Measurements from ENCODE around the gene GRK5.

- TF ChIP-seq CTCF (IDR thresholded peaks at IDR 0.05) (no peak), TEAD4 (CRISPR knock-in tag; IDR thresholded peaks at IDR 0.05) (no peak)
- TF ChIP-seq, protein P1, sequence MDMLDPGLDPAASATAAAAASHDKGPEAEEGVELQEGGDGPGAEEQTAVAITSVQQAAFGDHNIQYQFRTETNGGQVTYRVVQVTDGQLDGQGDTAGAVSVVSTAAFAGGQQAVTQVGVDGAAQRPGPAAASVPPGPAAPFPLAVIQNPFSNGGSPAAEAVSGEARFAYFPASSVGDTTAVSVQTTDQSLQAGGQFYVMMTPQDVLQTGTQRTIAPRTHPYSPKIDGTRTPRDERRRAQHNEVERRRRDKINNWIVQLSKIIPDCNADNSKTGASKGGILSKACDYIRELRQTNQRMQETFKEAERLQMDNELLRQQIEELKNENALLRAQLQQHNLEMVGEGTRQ (CRISPR knock-in tag; IDR thresholded peaks at IDR 0.05): no peak
These were observed 202.5 kb downstream of the GRK5 start for GRCh38 chr10:119409906-119410305.
